NCI-H345 (cell line): ENCODE data around the gene ATR.
A peak's percentile ranks its signal among the peaks of the same experiment; 100 is the strongest.

Source experiments
- DNase-seq: peaks from one replicate; lab custom pipeline; 2025; lab: John Stamatoyannopoulos, UW

The ATR gene

GRCh38 chr3:142523921-142524566 is 54.5 kb downstream of the ATR start:
- DNase-seq = peak; percentile 2

GRCh38 chr3:142509079-142509478 is 69.5 kb downstream of the ATR start:
- DNase-seq = no peak

- DNase-seq = no peak
These were observed 71.3 kb downstream of the ATR start for GRCh38 chr3:142507241-142507640.

- DNase-seq = no peak
These were observed 76.1 kb downstream of the ATR start for GRCh38 chr3:142502187-142502985.

- DNase-seq = no peak
These were observed 77.3 kb downstream of the ATR start for GRCh38 chr3:142501004-142501926.

- no peak for DNase-seq
These were observed 78.3 kb downstream of the ATR start for GRCh38 chr3:142500211-142500610.

- no peak for DNase-seq
These were observed 79.9 kb downstream of the ATR start for GRCh38 chr3:142498397-142499180.

GRCh38 chr3:142497729-142498128 is 80.8 kb downstream of the ATR start:
- no peak for DNase-seq

GRCh38 chr3:142495103-142495502 is 83.4 kb downstream of the ATR start:
- DNase-seq = no peak

- DNase-seq = no peak
These were observed 86.3 kb downstream of the ATR start for GRCh38 chr3:142492184-142492583.

- DNase-seq = no peak
These were observed 88.8 kb downstream of the ATR start for GRCh38 chr3:142489572-142490323.

GRCh38 chr3:142484912-142485435 is 93.6 kb downstream of the ATR start:
- no peak for DNase-seq

- no peak for DNase-seq
These were observed 97.3 kb downstream of the ATR start for GRCh38 chr3:142481196-142481595.

GRCh38 chr3:142470826-142471225 is 107.7 kb downstream of the ATR start:
- DNase-seq = no peak

- DNase-seq = no peak
These were observed 110.1 kb downstream of the ATR start for GRCh38 chr3:142468456-142468855.

- DNase-seq = no peak
These were observed 110.8 kb downstream of the ATR start for GRCh38 chr3:142467768-142468167.

- DNase-seq = no peak
These were observed 117.8 kb downstream of the ATR start for GRCh38 chr3:142460689-142461088.

- no peak for DNase-seq
These were observed 118.6 kb downstream of the ATR start for GRCh38 chr3:142459929-142460328.

GRCh38 chr3:142459096-142459495 is 119.4 kb downstream of the ATR start:
- DNase-seq = no peak

- DNase-seq = no peak
These were observed 127.7 kb downstream of the ATR start for GRCh38 chr3:142450881-142451280.

- DNase-seq = no peak
These were observed 128.3 kb downstream of the ATR start for GRCh38 chr3:142450189-142450588.
